ENCODE data around the gene XYLT1.

DNA sequence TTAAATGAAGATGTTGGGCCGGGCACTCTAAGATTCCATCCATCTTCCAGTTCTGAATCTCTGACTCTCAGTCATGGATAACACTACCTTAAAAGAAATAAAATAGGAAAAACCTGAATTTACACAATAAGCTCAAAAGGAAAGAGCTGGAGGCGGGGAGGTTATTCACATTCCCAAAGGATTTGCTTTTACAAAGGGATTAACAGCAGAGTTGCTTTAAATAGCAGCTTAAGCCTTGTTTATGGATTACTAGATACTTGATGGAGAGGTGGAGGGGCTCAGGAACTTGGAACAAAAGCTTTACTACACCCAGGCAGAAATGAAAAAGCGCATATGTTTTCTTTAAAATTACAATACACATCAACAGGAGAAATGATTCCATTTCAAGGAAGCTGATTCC lies 84.5 kb downstream of the XYLT1 start:
- TF ChIP-seq CTCF (IDR thresholded peaks at IDR 0.05) (no peak), POLR2AphosphoS5 (IDR thresholded peaks at IDR 0.05; ENCODE audit: insufficient read depth in 1 of 2, low read depth in 1 of 2) (no peak)

Measured in vagina (tissue), 2 donors.